CD1c-positive myeloid dendritic cell (primary cell): ENCODE measurements around the gene EIF4G1.

Source experiments
- DNase-seq: peaks from one replicate; pipeline ENCODE4 v3.0.0-alpha.2; 2016; ENCODE audit errors: extremely low spot score

EIF4G1 gene

GRCh38 chr3:184350618-184351017, 36.2 kb downstream of the EIF4G1 start:
- DNase-seq: no peak

- DNase-seq: no peak
Observed at GRCh38 chr3:184351511-184352148, 37.2 kb downstream of the EIF4G1 start.

- no peak for DNase-seq
Observed at GRCh38 chr3:184352149-184352785, 37.9 kb downstream of the EIF4G1 start.

GRCh38 chr3:184352897-184353545, 38.6 kb downstream of the EIF4G1 start:
- DNase-seq: no peak

GRCh38 chr3:184353546-184353941, 39.1 kb downstream of the EIF4G1 start:
- DNase-seq: no peak

- DNase-seq: peak; percentile 41
Observed at GRCh38 chr3:184354121-184354728, 39.8 kb downstream of the EIF4G1 start.

- DNase-seq: no peak
Observed at GRCh38 chr3:184354754-184355153, 40.3 kb downstream of the EIF4G1 start.

GRCh38 chr3:184355261-184356040, 41.0 kb downstream of the EIF4G1 start:
- DNase-seq: no peak

- no peak for DNase-seq
Observed at GRCh38 chr3:184357248-184358123, 43.1 kb downstream of the EIF4G1 start.

- DNase-seq: no peak
Observed at GRCh38 chr3:184358124-184358767, 43.8 kb downstream of the EIF4G1 start.

GRCh38 chr3:184358921-184359350, 44.5 kb downstream of the EIF4G1 start:
- no peak for DNase-seq

GRCh38 chr3:184359610-184360009, 45.2 kb downstream of the EIF4G1 start:
- DNase-seq: no peak

GRCh38 chr3:184360070-184360928, 45.9 kb downstream of the EIF4G1 start:
- no peak for DNase-seq

GRCh38 chr3:184360929-184361531, 46.6 kb downstream of the EIF4G1 start:
- no peak for DNase-seq

GRCh38 chr3:184361532-184361931, 47.1 kb downstream of the EIF4G1 start, which contains the start of the genes CLCN2 and POLR2H:
Gene CLCN2, minus strand, starts transcription at chr3:184361605. Its CDS starts 126 bp downstream, at chr3:184361479.
Gene POLR2H, plus strand, starts transcription at chr3:184361710. Its CDS starts 1,783 bp downstream, at chr3:184363493.
- DNase-seq: peak; percentile 62

GRCh38 chr3:184361932-184362667, 47.7 kb downstream of the EIF4G1 start:
- peak; percentile 69 for DNase-seq

- DNase-seq: peak; percentile 98
Observed at GRCh38 chr3:184362668-184363546, 48.5 kb downstream of the EIF4G1 start.
